Pancreas (tissue), 10 donors: ENCODE results near the gene CRIM1. TPM values are rescaled to one million over a fixed set of nuclear protein-coding genes. Genes with fewer than 3 reads are reported as not detected.

ENCODE experiments used
- ATAC-seq, 4 donors: fragments of 200-7000 bp; cut with Tn5 transposase; one replicate each; pipeline versions ENCODE4 v1.8.0 to v1.9.1; 2020; ENCODE audit warnings: mild to moderate bottlenecking in 4 of 4, moderate library complexity in 4 of 4
- DNase-seq, 6 donors: peaks; one replicate each; pipeline ENCODE4 v3.0.0-alpha.2; 2020
- FAIRE-seq: peaks from 2 replicates; lab custom pipeline; 2012; peaks lifted over from hg19 to GRCh38; lab: Jason Lieb, UNC
- H3K27ac ChIP-seq, 4 donors: fragments of 200-600 bp; sonication (generic); 1 replicate in 3 of 4; 2 replicates in 1 of 4; pipeline versions ENCODE4 v1.5.0 to v1.8.0; 2020
- H3K27me3 ChIP-seq, 4 donors: fragments of 200-600 bp; one replicate each; pipeline ENCODE4 v1.8.0; 2021
- H3K36me3 ChIP-seq, 3 donors: fragments of 200-600 bp; sonication (generic) in 1 of 3; one replicate each; pipeline versions ENCODE4 v1.5.0 to v1.8.0; 2020 to 2021
- H3K4me1 ChIP-seq, 3 donors: fragments of 200-600 bp; one replicate each; pipeline ENCODE4 v1.8.0; 2021
- H3K4me3 ChIP-seq, 4 donors: fragments of 200-600 bp; sonication (generic) in 2 of 4; one replicate each; pipeline versions ENCODE4 v1.5.0 to v1.8.0; 2020 to 2021
- H3K9me3 ChIP-seq, 4 donors: fragments of 200-600 bp; one replicate each; pipeline ENCODE4 v1.8.0; 2021
- WGBS, 2 donors: extraction: QIAGEN DNeasy Blood & Tissue Kit; methylation state at CpG; one replicate each; pipeline ENCODE4 v1.1.7; 2013; 5-methylcytosine and 5-hydroxymethylcytosine counted together
- intact Hi-C, 3 donors: fragments of 100-400 bp; cut with DNase I; formaldehyde crosslinking; loops; one replicate each; pipeline versions ENCODE4 v1.11.1 to v1.14.2; 2022
- polyA plus RNA-seq, 2 donors: library from polyadenylated mRNA; stranded (reverse); fragments of 200-250 nt; gene quantifications; one replicate each; pipeline ENCODE4 v1.2.3, GENCODE V29; 2013
- total RNA-seq, 6 donors: library from RNA; stranded (reverse); fragmentation: NEBNext Ultra II Directional in 4 of 6; extraction: Animal tissue kit (Norgen Biotek cat#: 25700) in 4 of 6; gene quantifications; one replicate each; pipeline versions ENCODE4 v1.2.1 to v1.2.4, GENCODE V29; 2021 to 2023
- TF ChIP-seq, protein P1 (sequence below), 4 donors: fragments of 200-600 bp; sonication (generic) in 3 of 4; IDR thresholded peaks; one replicate each; pipeline versions ENCODE4 v1.5.0 to v1.8.0; 2021; ENCODE audit warnings: antibody characterized with exemption in 4 of 4
- donor health status: healthy with polysubstance abuse.
- donor health status: DM: no; HTN: no; CAD: no; lungs with moderate emphysema.
- donor health status: DM: no; HTN: no; CAD: no.
- donor health status: control.
- donor health status: control.
- donor health status: Bipolar disorder and iron deficiency.
- donor health status: DM: yes; HTN: yes; CAD: no.
- donor health status: DM: no; HTN: no; CAD: no.
- donor health status: DM: no; HTN: no; CAD: no.
- donor health status: DM: yes; HTN: yes; CAD: no.

The CRIM1 gene
- total and polyA plus RNA-seq, 8 donors, result 5.2 to 29.1 (median 20.2) TPM

DNA sequence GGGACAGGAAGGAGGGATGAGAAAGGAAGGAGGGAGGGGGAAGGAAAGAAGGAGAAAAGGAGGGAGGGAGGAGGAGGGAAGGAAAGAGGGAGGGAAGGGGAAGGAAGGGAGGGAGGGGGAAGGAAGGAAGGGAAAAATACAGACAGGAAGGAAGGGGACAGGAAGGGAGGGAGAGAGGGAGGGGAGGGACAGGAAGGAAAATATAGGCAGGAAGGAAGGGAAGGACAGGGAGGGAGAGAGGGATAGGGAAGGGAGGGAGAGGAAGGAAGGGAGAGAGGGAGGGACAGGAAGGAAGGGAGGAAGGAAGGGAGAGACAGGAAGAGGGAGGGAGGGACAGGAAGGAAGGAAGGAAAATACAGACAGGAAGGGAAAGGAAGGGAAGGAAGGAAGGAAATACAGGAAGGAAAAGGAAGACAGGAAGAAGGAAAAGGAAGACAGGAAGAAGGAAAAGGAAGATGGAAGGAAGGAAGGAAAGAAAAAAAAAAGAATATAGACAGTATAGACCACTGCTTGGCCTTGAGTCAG lies 178.8 kb downstream of the CRIM1 start:
- no peak for DNase-seq
- FAIRE-seq, result no peak
- no peak for ATAC-seq
- Histone ChIP-seq H3K27me3 (no peaks in the 10 kb centered on the region), H3K4me1 (no peaks in the 10 kb centered on the region), H3K4me3 (no peak overlapping the region), H3K9me3 (no peaks in the 10 kb centered on the region), H3K36me3 (no peaks in the 10 kb centered on the region), H3K27ac (no peak overlapping the region)
- TF ChIP-seq, protein P1, sequence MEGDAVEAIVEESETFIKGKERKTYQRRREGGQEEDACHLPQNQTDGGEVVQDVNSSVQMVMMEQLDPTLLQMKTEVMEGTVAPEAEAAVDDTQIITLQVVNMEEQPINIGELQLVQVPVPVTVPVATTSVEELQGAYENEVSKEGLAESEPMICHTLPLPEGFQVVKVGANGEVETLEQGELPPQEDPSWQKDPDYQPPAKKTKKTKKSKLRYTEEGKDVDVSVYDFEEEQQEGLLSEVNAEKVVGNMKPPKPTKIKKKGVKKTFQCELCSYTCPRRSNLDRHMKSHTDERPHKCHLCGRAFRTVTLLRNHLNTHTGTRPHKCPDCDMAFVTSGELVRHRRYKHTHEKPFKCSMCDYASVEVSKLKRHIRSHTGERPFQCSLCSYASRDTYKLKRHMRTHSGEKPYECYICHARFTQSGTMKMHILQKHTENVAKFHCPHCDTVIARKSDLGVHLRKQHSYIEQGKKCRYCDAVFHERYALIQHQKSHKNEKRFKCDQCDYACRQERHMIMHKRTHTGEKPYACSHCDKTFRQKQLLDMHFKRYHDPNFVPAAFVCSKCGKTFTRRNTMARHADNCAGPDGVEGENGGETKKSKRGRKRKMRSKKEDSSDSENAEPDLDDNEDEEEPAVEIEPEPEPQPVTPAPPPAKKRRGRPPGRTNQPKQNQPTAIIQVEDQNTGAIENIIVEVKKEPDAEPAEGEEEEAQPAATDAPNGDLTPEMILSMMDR (IDR thresholded peaks at IDR 0.05), result no peak
- intact Hi-C loops, result no loop called here

DNA sequence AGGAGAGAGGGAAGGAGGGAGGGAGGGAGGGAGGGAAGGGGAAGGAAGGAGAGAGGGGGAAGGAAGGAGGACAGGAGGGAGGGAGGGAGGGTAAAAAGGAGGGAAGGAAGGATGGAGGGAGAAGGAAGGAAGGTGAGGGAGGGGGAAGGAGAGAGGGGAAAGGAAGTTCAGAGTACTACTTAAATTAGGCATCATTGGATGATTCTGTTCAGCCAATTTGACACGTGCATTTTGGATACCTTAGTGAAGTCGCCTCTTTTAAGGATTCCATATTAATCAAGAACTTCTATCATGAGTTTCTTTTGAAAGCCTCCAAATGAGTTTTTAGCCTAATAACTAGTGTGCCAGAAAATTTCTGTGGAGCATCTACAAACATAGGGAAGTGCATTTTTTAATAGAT lies 179.5 kb downstream of the CRIM1 start:
- FAIRE-seq, result no peak
- no peaks in the 10 kb centered on the region for H3K9me3 ChIP-seq
- no peaks in the 10 kb centered on the region for H3K4me1 ChIP-seq
- H3K27me3 ChIP-seq, result no peaks in the 10 kb centered on the region
- no peak for DNase-seq
- WGBS, 2 donors, result 66 to 88% methylated on average over 2 of the region's 2 CpGs
- TF ChIP-seq, protein P1 (IDR thresholded peaks at IDR 0.05), result no peak
- H3K27ac ChIP-seq, result no peak overlapping the region
- no peaks in the 10 kb centered on the region for H3K36me3 ChIP-seq
- intact Hi-C loops, result no loop called here
- ATAC-seq, result no peak
- H3K4me3 ChIP-seq, result no peak overlapping the region

DNA sequence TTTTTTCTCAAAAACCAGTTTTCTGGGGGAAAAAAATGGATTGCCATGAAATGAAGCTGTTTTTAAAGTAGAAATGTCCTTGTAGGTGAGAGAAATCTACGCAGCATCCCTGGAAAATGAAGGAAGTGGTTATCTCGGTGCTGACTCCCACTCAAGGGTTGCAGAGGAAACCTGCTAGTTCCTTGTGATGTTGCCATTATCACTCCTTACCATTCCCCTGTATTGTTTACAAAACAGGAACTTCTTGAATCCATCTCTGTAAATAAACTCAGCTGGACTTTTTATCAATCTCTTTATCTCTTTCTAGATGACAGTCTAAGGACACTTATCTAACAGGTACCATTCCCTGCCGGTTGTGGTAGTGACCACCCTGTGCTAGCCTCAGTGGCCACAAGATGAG lies 181.2 kb downstream of the CRIM1 start:
- Histone ChIP-seq H3K9me3 (no peaks in the 10 kb centered on the region), H3K4me3 (no peak overlapping the region), H3K4me1 (no peaks in the 10 kb centered on the region), H3K27me3 (no peaks in the 10 kb centered on the region), H3K27ac (no peak overlapping the region), H3K36me3 (no peaks in the 10 kb centered on the region)
- intact Hi-C loops, result no loop called here
- ATAC-seq (no peak), DNase-seq (no peak), FAIRE-seq (no peak)
- 64 to 74% methylated on average over 3 of the region's 3 CpGs for WGBS, 2 donors
- TF ChIP-seq, protein P1 (IDR thresholded peaks at IDR 0.05), result no peak

DNA sequence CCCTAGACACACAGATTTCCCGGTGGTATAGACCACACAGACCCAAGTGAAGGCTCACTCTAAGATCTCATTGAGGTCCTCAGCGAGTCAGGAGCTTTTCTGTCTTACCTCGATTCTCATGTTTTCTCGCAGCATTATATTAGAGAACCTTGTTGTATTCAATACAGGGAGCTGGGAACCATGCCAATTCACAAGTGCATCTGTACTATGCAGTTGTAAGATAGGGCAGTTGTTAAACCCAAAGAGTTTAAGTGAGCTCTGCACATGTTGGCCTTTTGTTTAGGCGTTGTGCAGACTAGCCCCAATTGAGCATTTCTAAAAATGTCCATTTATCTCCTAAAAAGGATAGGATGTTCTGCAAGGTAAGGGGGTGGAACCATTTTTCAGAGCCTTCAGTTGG lies 182.8 kb downstream of the CRIM1 start:
- no peaks in the 10 kb centered on the region for H3K27me3 ChIP-seq
- WGBS, 2 donors, result 71 to 80% methylated on average over 5 of the region's 5 CpGs
- no peaks in the 10 kb centered on the region for H3K9me3 ChIP-seq
- intact Hi-C loops, result no loop called here
- TF ChIP-seq, protein P1 (IDR thresholded peaks at IDR 0.05), result no peak
- H3K36me3 ChIP-seq, result no peaks in the 10 kb centered on the region
- no peaks in the 10 kb centered on the region for H3K4me1 ChIP-seq
- ATAC-seq (no peak), FAIRE-seq (no peak), DNase-seq (no peak)
- H3K27ac ChIP-seq, result no peak overlapping the region
- H3K4me3 ChIP-seq, result no peak overlapping the region

DNA sequence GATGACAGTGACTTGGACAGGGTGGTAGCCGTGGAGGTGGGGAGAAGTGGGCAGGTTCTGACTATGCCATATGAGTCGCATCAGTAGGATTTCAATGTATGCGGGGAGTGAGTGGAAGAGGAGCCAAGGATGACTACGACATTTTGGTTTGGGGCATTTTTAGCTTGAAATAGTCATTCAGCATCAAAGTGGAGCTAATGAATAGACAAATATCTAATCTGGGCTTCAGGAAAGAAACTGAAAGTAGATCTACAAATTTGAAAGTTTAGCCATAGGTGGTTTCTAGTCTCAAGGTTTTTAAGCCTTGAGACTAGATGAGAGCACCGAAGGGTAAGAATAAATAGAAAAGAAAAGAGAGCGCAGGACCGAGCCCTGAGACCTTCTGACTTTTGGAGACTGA lies 184.1 kb downstream of the CRIM1 start:
- no peak for DNase-seq
- Histone ChIP-seq H3K4me1 (no peaks in the 10 kb centered on the region), H3K27me3 (no peaks in the 10 kb centered on the region), H3K27ac (no peak overlapping the region), H3K9me3 (no peaks in the 10 kb centered on the region), H3K4me3 (no peak overlapping the region), H3K36me3 (no peaks in the 10 kb centered on the region)
- no peak for ATAC-seq
- WGBS, 2 donors, result 91 to 96% methylated on average over 7 of the region's 7 CpGs
- TF ChIP-seq, protein P1 (IDR thresholded peaks at IDR 0.05), result no peak
- FAIRE-seq, result no peak
- intact Hi-C loops, result no loop called here
